ENCODE measurements around the gene ATE1. TPM values are rescaled to one million over a fixed set of nuclear protein-coding genes. Genes with fewer than 3 reads are reported as not detected.
A peak's percentile ranks its signal among the peaks of the same experiment; 100 is the strongest.

Gene ATE1
- total RNA-seq, 1 donor from 2014 or later = 22.6 TPM

- TF ChIP-seq CTCF (IDR thresholded peaks at IDR 0.05; ENCODE audit: insufficient read depth, low read depth, low read length) (no peak), EZH2 (IDR thresholded peaks at IDR 0.05; ENCODE audit: insufficient read depth, low read length) (no peak)
- H3K79me2 ChIP-seq (ENCODE audit: insufficient read depth, low read length) = no peaks in the 10 kb centered on the region
- H3K4me3 Mint-ChIP-seq (ENCODE audit: unreplicated experiment) = no peak overlapping the region
- peak overlapping the region; percentile 77 for H3K27ac ChIP-seq (ENCODE audit: low read depth, low read length)
- no peaks in the 10 kb centered on the region for H3K9me3 ChIP-seq (ENCODE audit: insufficient read depth, low read depth, low read length)
- no peaks in the 10 kb centered on the region for H3K27me3 ChIP-seq (ENCODE audit: insufficient read depth, low read length)
- H2AFZ ChIP-seq (ENCODE audit: low read depth, low read length) = peak overlapping the region; percentile 28
- DNase-seq (ENCODE audit: low read depth) (peak; percentile 78), FAIRE-seq (no peak)
- H3K27me3 Mint-ChIP-seq (ENCODE audit: low read depth, unreplicated experiment) = no peaks in the 10 kb centered on the region
- no peaks in the 10 kb centered on the region for H3K9me3 Mint-ChIP-seq (ENCODE audit: unreplicated experiment)
- peak overlapping the region; percentile 18 for H3K4me3 ChIP-seq (ENCODE audit: insufficient read depth, low read depth, low read length)
- H4K20me1 ChIP-seq (ENCODE audit: insufficient read depth, low read length) = no peaks in the 10 kb centered on the region
- H3K4me2 ChIP-seq (ENCODE audit: low read length) = peak overlapping the region; percentile 78
- H3K36me3 Mint-ChIP-seq (ENCODE audit: low read depth, unreplicated experiment) = no peaks in the 10 kb centered on the region
- peak overlapping the region; percentile 83 for H3K27ac Mint-ChIP-seq (ENCODE audit: unreplicated experiment)
- H3K9ac ChIP-seq (ENCODE audit: low read length) = peak overlapping the region; percentile 64
- peaks cover 18% of the 10 kb centered on the region for H3K4me1 ChIP-seq (ENCODE audit: insufficient read depth, low read length)
- H3K36me3 ChIP-seq (ENCODE audit: insufficient read depth, low read length) = no peaks in the 10 kb centered on the region
- H3K4me1 Mint-ChIP-seq (ENCODE audit: low read depth, unreplicated experiment) = peaks cover 19% of the 10 kb centered on the region
These were observed 136.1 kb downstream of the ATE1 start for GRCh38 chr10:121791761-121792160.

- Histone ChIP-seq H3K27ac (ENCODE audit: low read depth, low read length) (no peak overlapping the region), H3K36me3 (ENCODE audit: insufficient read depth, low read length) (no peaks in the 10 kb centered on the region), H4K20me1 (ENCODE audit: insufficient read depth, low read length) (no peaks in the 10 kb centered on the region), H3K27me3 (ENCODE audit: insufficient read depth, low read length) (no peaks in the 10 kb centered on the region), H3K4me1 (ENCODE audit: insufficient read depth, low read length) (peaks cover 18% of the 10 kb centered on the region), H3K4me3 (ENCODE audit: insufficient read depth, low read depth, low read length) (no peak overlapping the region), H3K9me3 (ENCODE audit: insufficient read depth, low read depth, low read length) (no peaks in the 10 kb centered on the region), H3K4me2 (ENCODE audit: low read length) (peak overlapping the region; percentile 13), H2AFZ (ENCODE audit: low read depth, low read length) (no peak overlapping the region), H3K79me2 (ENCODE audit: insufficient read depth, low read length) (no peaks in the 10 kb centered on the region), H3K9ac (ENCODE audit: low read length) (no peak overlapping the region)
- no peak for FAIRE-seq
- Mint-ChIP-seq H3K9me3 (ENCODE audit: unreplicated experiment) (no peaks in the 10 kb centered on the region), H3K4me1 (ENCODE audit: low read depth, unreplicated experiment) (peaks cover 19% of the 10 kb centered on the region), H3K4me3 (ENCODE audit: unreplicated experiment) (no peak overlapping the region), H3K36me3 (ENCODE audit: low read depth, unreplicated experiment) (no peaks in the 10 kb centered on the region), H3K27ac (ENCODE audit: unreplicated experiment) (no peak overlapping the region), H3K27me3 (ENCODE audit: low read depth, unreplicated experiment) (no peaks in the 10 kb centered on the region)
- TF ChIP-seq CTCF (IDR thresholded peaks at IDR 0.05; ENCODE audit: insufficient read depth, low read depth, low read length) (no peak), EZH2 (IDR thresholded peaks at IDR 0.05; ENCODE audit: insufficient read depth, low read length) (no peak)
- DNase-seq (ENCODE audit: low read depth) = no peak
These were observed 139.1 kb downstream of the ATE1 start for GRCh38 chr10:121788717-121789116.

- DNase-seq (ENCODE audit: low read depth) = peak; percentile 28
- H3K36me3 Mint-ChIP-seq (ENCODE audit: low read depth, unreplicated experiment) = no peaks in the 10 kb centered on the region
- Histone ChIP-seq H3K27me3 (ENCODE audit: insufficient read depth, low read length) (no peaks in the 10 kb centered on the region), H4K20me1 (ENCODE audit: insufficient read depth, low read length) (no peaks in the 10 kb centered on the region), H3K9me3 (ENCODE audit: insufficient read depth, low read depth, low read length) (no peaks in the 10 kb centered on the region), H3K36me3 (ENCODE audit: insufficient read depth, low read length) (no peaks in the 10 kb centered on the region), H3K27ac (ENCODE audit: low read depth, low read length) (no peak overlapping the region), H3K79me2 (ENCODE audit: insufficient read depth, low read length) (no peaks in the 10 kb centered on the region), H3K4me1 (ENCODE audit: insufficient read depth, low read length) (peaks cover 18% of the 10 kb centered on the region), H3K4me3 (ENCODE audit: insufficient read depth, low read depth, low read length) (no peak overlapping the region), H2AFZ (ENCODE audit: low read depth, low read length) (no peak overlapping the region), H3K4me2 (ENCODE audit: low read length) (peak overlapping the region; percentile 13), H3K9ac (ENCODE audit: low read length) (no peak overlapping the region)
- TF ChIP-seq CTCF (IDR thresholded peaks at IDR 0.05; ENCODE audit: insufficient read depth, low read depth, low read length) = no peak
- TF ChIP-seq EZH2 (IDR thresholded peaks at IDR 0.05; ENCODE audit: insufficient read depth, low read length) = no peak
- H3K4me1 Mint-ChIP-seq (ENCODE audit: low read depth, unreplicated experiment) = peaks cover 19% of the 10 kb centered on the region
- no peak for FAIRE-seq
- no peak overlapping the region for H3K4me3 Mint-ChIP-seq (ENCODE audit: unreplicated experiment)
- no peaks in the 10 kb centered on the region for H3K27me3 Mint-ChIP-seq (ENCODE audit: low read depth, unreplicated experiment)
- H3K9me3 Mint-ChIP-seq (ENCODE audit: unreplicated experiment) = no peaks in the 10 kb centered on the region
- H3K27ac Mint-ChIP-seq (ENCODE audit: unreplicated experiment) = no peak overlapping the region
These were observed 139.7 kb downstream of the ATE1 start for GRCh38 chr10:121788115-121788514.
